ENCODE results near the gene CCNA2. TPM values are rescaled to one million over a fixed set of nuclear protein-coding genes. Genes with fewer than 3 reads are reported as not detected.
A peak's percentile ranks its signal among the peaks of the same experiment; 100 is the strongest.

Gene CCNA2
- polyA plus RNA-seq, 3 donors = 0.20 to 0.23 TPM; not detected in 1

- H3K4me3 Mint-ChIP-seq = no peak overlapping the region
- peak overlapping the region in 1 of 2 donors; percentile 52 for H3K27ac ChIP-seq (ENCODE audit: low read depth in 1 of 2, low read length in 2 of 2)
- no peak overlapping the region for H3K4me2 ChIP-seq (replicated peaks; ENCODE audit: extremely low read depth, low read length, poor library complexity, severe bottlenecking)
- H3K27me3 Mint-ChIP-seq (ENCODE audit: low read depth in 3 of 3) = no peaks in the 10 kb centered on the region
- peaks cover 54 to 73% of the 10 kb centered on the region in 2 donors for H3K36me3 ChIP-seq (replicated peaks in 1 of 2; ENCODE audit: control insufficient read depth in 1 of 2, insufficient read depth in 2 of 2, low read length in 2 of 2)
- intact Hi-C loops (cut with micrococcal nuclease) = no loop called here
- no peak for TF ChIP-seq CTCF (IDR thresholded peaks at IDR 0.05)
- WGBS (ENCODE audit: insufficient coverage) = 64% methylated on average over 1 of the region's 1 CpG
- peak overlapping the region in 2 of 7 donors; percentile 5 to 29 for H3K27ac Mint-ChIP-seq
- H2AFZ ChIP-seq (ENCODE audit: insufficient read depth, low read depth, low read length, poor library complexity, severe bottlenecking) = no peak overlapping the region
- H3K9ac ChIP-seq (ENCODE audit: insufficient read depth, low read length, poor library complexity, severe bottlenecking) = no peak overlapping the region
- H3K4me3 ChIP-seq (replicated peaks in 1 of 3; ENCODE audit: low read depth in 2 of 3, low read length in 3 of 3) = no peak overlapping the region
- no peak for DNase-seq
- H3K27me3 ChIP-seq (ENCODE audit: control insufficient read depth in 2 of 2, insufficient read depth in 2 of 2, low read length in 2 of 2) = no peaks in the 10 kb centered on the region
- H3K79me2 ChIP-seq (ENCODE audit: insufficient read depth, low read length) = peaks cover 68% of the 10 kb centered on the region
- H3K36me3 Mint-ChIP-seq = peaks cover 43 to 59% of the 10 kb centered on the region in 2 donors
- peaks cover 11 to 18% of the 10 kb centered on the region in 2 donors for H3K4me1 ChIP-seq (ENCODE audit: control insufficient read depth in 1 of 2, insufficient read depth in 2 of 2, low read length in 2 of 2)
- peaks cover 15% of the 10 kb centered on the region for H3K4me1 Mint-ChIP-seq
- H3K9me3 Mint-ChIP-seq = no peaks in the 10 kb centered on the region
- H3K9me3 ChIP-seq (replicated peaks in 1 of 2; ENCODE audit: control insufficient read depth in 1 of 2, insufficient read depth in 1 of 2, low read length in 2 of 2) = no peaks in the 10 kb centered on the region
- H4K20me1 ChIP-seq (ENCODE audit: insufficient read depth, low read length) = no peaks in the 10 kb centered on the region
Measured at GRCh38 chr4:121818215-121818614, 5.5 kb downstream of the CCNA2 start.

GRCh38 chr4:121817701-121818100, 6.0 kb downstream of the CCNA2 start:
- Histone ChIP-seq H3K4me3 (replicated peaks in 1 of 3; ENCODE audit: low read depth in 2 of 3, low read length in 3 of 3) (no peak overlapping the region), H4K20me1 (ENCODE audit: insufficient read depth, low read length) (no peaks in the 10 kb centered on the region), H3K4me2 (replicated peaks; ENCODE audit: extremely low read depth, low read length, poor library complexity, severe bottlenecking) (no peak overlapping the region), H3K79me2 (ENCODE audit: insufficient read depth, low read length) (peaks cover 63% of the 10 kb centered on the region), H3K9me3 (replicated peaks in 1 of 2; ENCODE audit: control insufficient read depth in 1 of 2, insufficient read depth in 1 of 2, low read length in 2 of 2) (no peaks in the 10 kb centered on the region), H2AFZ (ENCODE audit: insufficient read depth, low read depth, low read length, poor library complexity, severe bottlenecking) (no peak overlapping the region), H3K36me3 (replicated peaks in 1 of 2; ENCODE audit: control insufficient read depth in 1 of 2, insufficient read depth in 2 of 2, low read length in 2 of 2) (peaks cover 59 to 79% of the 10 kb centered on the region in 2 donors), H3K9ac (ENCODE audit: insufficient read depth, low read length, poor library complexity, severe bottlenecking) (no peak overlapping the region), H3K27ac (ENCODE audit: low read depth in 1 of 2, low read length in 2 of 2) (peak overlapping the region in 1 of 2 donors; percentile 52), H3K27me3 (ENCODE audit: control insufficient read depth in 2 of 2, insufficient read depth in 2 of 2, low read length in 2 of 2) (no peaks in the 10 kb centered on the region), H3K4me1 (ENCODE audit: control insufficient read depth in 1 of 2, insufficient read depth in 2 of 2, low read length in 2 of 2) (peaks cover 6 to 13% of the 10 kb centered on the region in 2 donors)
- DNase-seq = no peak
- no peak for TF ChIP-seq CTCF (IDR thresholded peaks at IDR 0.05)
- no peaks in the 10 kb centered on the region for H3K27me3 Mint-ChIP-seq (ENCODE audit: low read depth in 3 of 3)
- H3K4me3 Mint-ChIP-seq = no peak overlapping the region
- intact Hi-C loops (cut with micrococcal nuclease) = no loop called here
- H3K4me1 Mint-ChIP-seq = peaks cover 10% of the 10 kb centered on the region
- H3K27ac Mint-ChIP-seq = peak overlapping the region in 2 of 7 donors; percentile 5 to 63
- peaks cover 48 to 62% of the 10 kb centered on the region in 2 donors for H3K36me3 Mint-ChIP-seq
- WGBS (ENCODE audit: insufficient coverage) = no CpG with 5 or more reads among the region's 1 CpG
- no peaks in the 10 kb centered on the region for H3K9me3 Mint-ChIP-seq
